ENCODE measurements around the gene GLRX3. TPM values are rescaled to one million over a fixed set of nuclear protein-coding genes. Genes with fewer than 3 reads are reported as not detected.

GLRX3 gene
- polyA plus RNA-seq, 10 donors, result 58.5 to 69.0 (median 60.7) TPM

Other genes with a start within 250 kb of the GLRX3 start
- 100 to 1,000 TPM in 1 of 10 donors, 10 to 100 TPM in 9; 62.5 to 103 (median 69.3) TPM for gene EBF3, start 172.1 kb upstream of the GLRX3 start, polyA plus RNA-seq (ENCODE audit: insufficient read length in 10 of 10)
- 1 to 10 TPM; 2.0 to 4.1 (median 3.3) TPM for gene C10orf143, start 25.6 kb upstream of the GLRX3 start, polyA plus RNA-seq (ENCODE audit: insufficient read length in 10 of 10)